Measurements from ENCODE around the gene PROCR.
A peak's percentile ranks its signal among the peaks of the same experiment; 100 is the strongest.
"Not testable (repeated sequence)": the region's sequence is repeated elsewhere in the genome, so short reads cannot be mapped to it uniquely, and the experiment has no call there.

PROCR gene

DNA sequence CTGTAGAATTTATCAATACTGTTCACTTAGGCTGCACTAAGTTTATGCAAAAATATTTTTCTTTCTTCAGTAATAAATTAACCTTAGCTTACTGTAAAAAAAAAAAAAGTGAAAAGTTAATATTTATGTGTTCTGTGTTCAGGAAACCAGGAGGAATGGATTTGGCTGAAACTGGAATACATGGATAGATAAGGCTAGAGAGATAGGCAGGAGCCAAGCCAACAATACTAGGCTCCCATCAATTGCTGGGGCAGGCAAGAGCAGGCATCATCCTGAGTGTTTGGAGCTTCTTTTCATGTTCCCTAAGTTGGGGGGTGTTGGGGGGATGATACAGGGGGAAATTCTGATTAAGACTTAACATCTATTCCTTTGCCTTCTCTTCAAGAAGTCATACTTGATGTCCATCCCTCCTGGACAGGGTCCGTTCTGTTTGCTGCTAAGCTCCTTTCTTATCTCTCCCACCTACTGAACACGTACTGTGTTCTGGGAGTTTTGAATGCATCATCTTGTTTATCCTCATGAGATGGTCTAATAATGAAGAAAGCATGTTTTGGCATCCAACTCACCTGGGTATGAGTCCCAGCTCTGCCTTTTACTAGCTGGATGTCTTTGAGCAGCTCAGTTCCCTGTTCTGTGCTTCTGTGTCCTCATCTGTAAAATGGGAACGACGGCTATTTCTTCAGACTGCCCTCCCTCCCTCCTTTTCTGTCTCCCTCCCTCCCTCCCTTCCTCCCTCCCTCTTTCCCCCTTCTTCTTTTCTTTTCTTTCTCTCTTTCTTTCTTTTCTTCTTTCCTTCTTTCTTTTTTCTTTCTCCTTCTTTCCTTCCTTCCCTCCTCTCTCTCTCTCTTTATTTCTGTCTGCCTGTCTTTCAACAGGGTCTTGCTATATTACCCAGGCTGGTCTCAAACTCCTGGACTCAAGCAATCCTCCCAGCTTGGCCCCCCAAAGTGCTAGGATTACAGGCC, 6.4 kb upstream of the PROCR start:
- TF ChIP-seq, protein P1, sequence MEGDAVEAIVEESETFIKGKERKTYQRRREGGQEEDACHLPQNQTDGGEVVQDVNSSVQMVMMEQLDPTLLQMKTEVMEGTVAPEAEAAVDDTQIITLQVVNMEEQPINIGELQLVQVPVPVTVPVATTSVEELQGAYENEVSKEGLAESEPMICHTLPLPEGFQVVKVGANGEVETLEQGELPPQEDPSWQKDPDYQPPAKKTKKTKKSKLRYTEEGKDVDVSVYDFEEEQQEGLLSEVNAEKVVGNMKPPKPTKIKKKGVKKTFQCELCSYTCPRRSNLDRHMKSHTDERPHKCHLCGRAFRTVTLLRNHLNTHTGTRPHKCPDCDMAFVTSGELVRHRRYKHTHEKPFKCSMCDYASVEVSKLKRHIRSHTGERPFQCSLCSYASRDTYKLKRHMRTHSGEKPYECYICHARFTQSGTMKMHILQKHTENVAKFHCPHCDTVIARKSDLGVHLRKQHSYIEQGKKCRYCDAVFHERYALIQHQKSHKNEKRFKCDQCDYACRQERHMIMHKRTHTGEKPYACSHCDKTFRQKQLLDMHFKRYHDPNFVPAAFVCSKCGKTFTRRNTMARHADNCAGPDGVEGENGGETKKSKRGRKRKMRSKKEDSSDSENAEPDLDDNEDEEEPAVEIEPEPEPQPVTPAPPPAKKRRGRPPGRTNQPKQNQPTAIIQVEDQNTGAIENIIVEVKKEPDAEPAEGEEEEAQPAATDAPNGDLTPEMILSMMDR (IDR thresholded peaks at IDR 0.05; ENCODE audit: low read depth, low read length), result no peak
- DNase-seq (ENCODE audit: low read depth in 2 of 2), result no peak

DNA sequence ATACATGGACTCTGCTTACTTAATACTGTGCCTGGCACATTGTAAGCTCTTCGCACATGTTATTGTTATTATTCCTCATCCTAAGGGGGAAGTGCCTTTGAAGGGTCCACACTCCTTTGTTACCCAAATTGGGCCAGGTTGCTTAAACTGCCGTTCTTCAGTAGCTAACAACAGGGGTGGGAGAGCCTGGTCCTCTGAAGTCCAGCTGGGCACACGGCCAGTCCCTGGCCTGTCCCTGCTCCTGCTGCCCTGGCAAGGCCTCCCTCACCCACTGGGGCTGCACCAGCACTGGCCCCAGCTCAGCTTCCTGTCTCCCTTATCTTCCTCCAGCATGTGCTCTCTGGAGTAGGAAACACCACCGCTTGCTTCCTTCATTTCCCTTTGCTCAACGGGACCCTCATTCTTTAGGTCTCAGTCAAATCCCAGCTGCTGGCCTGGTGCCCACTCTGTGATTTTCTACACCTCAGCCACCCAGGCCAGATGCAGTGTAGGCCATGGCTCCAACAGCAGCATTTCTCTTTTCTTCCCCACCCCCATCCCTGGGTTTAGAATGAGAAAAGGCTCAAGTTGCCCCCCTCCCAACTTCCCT, 5.5 kb upstream of the PROCR start:
- TF ChIP-seq, protein P1 (IDR thresholded peaks at IDR 0.05; ENCODE audit: low read depth, low read length), result no peak
- no peak overlapping the region for H3K4me3 ChIP-seq (replicated peaks in 1 of 2; ENCODE audit: low read depth in 2 of 2, low read length in 2 of 2)
- DNase-seq (ENCODE audit: low read depth in 2 of 2), result peak; percentile 12 to 71

More for the DNA sequence above, 6.4 kb upstream of the PROCR start:
- H3K4me3 ChIP-seq (replicated peaks in 1 of 2; ENCODE audit: low read depth in 2 of 2, low read length in 2 of 2), result no peak overlapping the region

DNA sequence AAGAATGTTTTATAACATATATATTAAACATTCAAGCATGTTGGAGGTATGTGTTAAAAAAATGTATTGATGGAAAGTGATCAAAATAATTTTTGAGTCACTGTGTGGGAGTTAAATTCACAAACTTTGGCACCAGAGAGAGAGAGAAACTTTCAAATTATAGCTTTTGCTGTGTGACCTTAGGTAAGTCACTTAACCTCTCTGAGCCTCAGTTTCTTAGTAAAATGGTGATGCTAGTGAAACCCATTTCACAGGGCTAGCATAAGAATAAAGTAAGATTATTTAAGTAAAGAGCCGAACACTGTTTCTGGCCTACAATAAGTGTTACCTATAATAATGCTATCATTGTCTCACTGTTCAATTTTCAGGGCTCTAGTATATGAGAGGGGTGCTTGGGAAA, 4.1 kb upstream of the PROCR start:
- TF ChIP-seq, protein P1 (IDR thresholded peaks at IDR 0.05; ENCODE audit: low read depth, low read length), result no peak
- no peak for DNase-seq (ENCODE audit: low read depth in 2 of 2)
- H3K4me3 ChIP-seq (replicated peaks in 1 of 2; ENCODE audit: low read depth in 2 of 2, low read length in 2 of 2), result no peak overlapping the region

GRCh38 chr20:35168701-35169409, 3.0 kb upstream of the PROCR start:
- peak in 1 of 2 donors; percentile 14 for DNase-seq (ENCODE audit: low read depth in 2 of 2)
- not testable (repeated sequence) for H3K4me3 ChIP-seq (replicated peaks in 1 of 2; ENCODE audit: low read depth in 2 of 2, low read length in 2 of 2)

- peak overlapping the region in 1 of 2 donors; percentile 56 for H3K4me3 ChIP-seq (replicated peaks in 1 of 2; ENCODE audit: low read depth in 2 of 2, low read length in 2 of 2)
- TF ChIP-seq, protein P1 (IDR thresholded peaks at IDR 0.05; ENCODE audit: low read depth, low read length), result no peak
- DNase-seq (ENCODE audit: low read depth in 2 of 2), result no peak
These were observed 477 bp upstream of the PROCR start for GRCh38 chr20:35171438-35171752.

DNA sequence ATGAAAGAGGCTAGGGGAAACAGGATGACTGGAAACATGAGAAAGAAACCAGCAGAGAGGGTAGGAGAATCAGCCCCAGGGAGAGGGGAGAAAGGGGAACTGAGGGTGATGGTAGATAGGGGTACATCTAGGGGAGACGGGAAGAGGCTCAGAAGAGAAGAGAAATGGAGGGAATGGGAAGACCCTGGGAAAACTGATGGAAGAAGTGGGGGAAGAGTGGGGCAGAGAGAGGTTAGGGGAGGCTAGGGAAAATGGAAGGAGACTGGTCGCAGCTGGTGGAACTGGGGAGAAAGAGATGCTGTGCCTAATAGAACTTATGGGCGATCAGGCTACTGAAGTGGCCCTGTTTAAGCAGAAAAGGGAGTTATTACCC, 548 bp downstream of the PROCR start:
- peak overlapping the region; percentile 50 to 56 for H3K4me3 ChIP-seq (replicated peaks in 1 of 2; ENCODE audit: low read depth in 2 of 2, low read length in 2 of 2)
- no peak for DNase-seq (ENCODE audit: low read depth in 2 of 2)
- TF ChIP-seq, protein P1 (IDR thresholded peaks at IDR 0.05; ENCODE audit: low read depth, low read length), result no peak

All from cardiac fibroblast (primary cell).